AG10803 (cell line): ENCODE data around the gene TRPM8.
"Not testable (repeated sequence)": the region's sequence is repeated elsewhere in the genome, so short reads cannot be mapped to it uniquely, and the experiment has no call there.

Experiments
- DNase-seq: peaks from one replicate; pipeline ENCODE4 v3.0.0; 2010; ENCODE audit warnings: low read depth
- H3K4me3 ChIP-seq: 2 replicates; pipeline ENCODE4 v1.5.1; 2011; ENCODE audit warnings: mild to moderate bottlenecking, low read length, control low read depth
- TF ChIP-seq, protein P1 (sequence below): conservative IDR thresholded peaks from 2 replicates; pipeline ENCODE4 v1.5.1; 2011; ENCODE audit warnings: mild to moderate bottlenecking, low read length, control low read depth, inconsistent platforms

Gene TRPM8

DNA sequence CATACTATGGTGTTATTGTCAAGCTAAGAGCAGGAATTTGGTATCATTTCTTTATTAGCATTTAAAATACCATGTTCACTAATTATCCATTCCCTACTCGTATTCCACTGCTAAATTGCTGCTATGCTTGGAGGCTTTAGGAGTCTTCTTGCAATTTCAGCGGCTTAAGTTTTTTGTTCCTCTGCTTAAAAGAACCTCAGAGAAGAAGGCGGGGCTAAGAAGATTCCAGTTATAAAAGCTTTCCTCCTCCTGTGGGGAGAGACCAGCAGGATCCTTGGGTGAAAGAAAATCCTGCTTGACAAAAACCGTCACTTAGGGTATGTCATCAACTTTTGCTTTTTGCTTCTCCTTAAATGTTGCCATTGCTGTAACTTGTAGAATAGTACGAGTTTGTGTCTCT is at the start of gene TRPM8:
Gene TRPM8 (plus strand): TSS at position 258 of the 400 bp plus-strand sequence. CDS start 9,165 bp downstream, outside the sequence.
- DNase-seq, result no peak
- H3K4me3 ChIP-seq, result no peak within 1 kb of the TSS
- TF ChIP-seq, protein P1, sequence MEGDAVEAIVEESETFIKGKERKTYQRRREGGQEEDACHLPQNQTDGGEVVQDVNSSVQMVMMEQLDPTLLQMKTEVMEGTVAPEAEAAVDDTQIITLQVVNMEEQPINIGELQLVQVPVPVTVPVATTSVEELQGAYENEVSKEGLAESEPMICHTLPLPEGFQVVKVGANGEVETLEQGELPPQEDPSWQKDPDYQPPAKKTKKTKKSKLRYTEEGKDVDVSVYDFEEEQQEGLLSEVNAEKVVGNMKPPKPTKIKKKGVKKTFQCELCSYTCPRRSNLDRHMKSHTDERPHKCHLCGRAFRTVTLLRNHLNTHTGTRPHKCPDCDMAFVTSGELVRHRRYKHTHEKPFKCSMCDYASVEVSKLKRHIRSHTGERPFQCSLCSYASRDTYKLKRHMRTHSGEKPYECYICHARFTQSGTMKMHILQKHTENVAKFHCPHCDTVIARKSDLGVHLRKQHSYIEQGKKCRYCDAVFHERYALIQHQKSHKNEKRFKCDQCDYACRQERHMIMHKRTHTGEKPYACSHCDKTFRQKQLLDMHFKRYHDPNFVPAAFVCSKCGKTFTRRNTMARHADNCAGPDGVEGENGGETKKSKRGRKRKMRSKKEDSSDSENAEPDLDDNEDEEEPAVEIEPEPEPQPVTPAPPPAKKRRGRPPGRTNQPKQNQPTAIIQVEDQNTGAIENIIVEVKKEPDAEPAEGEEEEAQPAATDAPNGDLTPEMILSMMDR, result no peak

DNA sequence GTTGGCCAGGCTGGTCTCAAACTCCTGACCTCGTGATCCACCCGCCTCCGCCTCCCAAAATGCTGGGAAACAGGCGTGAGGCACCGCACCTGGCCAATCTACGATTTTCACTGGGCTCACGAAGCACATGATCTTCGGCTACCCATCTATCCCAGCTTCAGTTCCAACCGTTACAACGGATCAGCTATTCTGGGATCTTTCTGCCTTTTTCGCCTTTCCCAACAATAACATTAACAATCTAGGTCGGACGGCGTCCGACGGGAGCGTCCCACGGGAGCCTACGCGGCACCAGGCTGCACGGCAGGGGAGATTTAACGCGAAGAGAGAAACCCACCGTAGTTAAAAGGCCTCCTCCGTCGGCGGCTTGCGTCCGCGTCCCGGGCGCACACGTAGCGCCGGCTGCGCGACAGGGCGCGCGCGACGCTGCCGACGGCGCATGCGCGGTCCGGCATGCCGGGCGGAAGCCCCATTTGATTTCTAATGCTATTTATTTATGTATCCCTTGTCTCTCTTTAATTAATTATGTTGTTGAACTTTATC is 49.1 kb upstream of the TRPM8 start, which contains the start of gene MSL3B:
Gene MSL3B (minus strand): TSS at position 394 of the 540 bp plus-strand sequence.
- peak within 1 kb of the TSS; percentile 79 for H3K4me3 ChIP-seq
- peak; percentile 54 for DNase-seq
- TF ChIP-seq, protein P1, result no peak

DNA sequence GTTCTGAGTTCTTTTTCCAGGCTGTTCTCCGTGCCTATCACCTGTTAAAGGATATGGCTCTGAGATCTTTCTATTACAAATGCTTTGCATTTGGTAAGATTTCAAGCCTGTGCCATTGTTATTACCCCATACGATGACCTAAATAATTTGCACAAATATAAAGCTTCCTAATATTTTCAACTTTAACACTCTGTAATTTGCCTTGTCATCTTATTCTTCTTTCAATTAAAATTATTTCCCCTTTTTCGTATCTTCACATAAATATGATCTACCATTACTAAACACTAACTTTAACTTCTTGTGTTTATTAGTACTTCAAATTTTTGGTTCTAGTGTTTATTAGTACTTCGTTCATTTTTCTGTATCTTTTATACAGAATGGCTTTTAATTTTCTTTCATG is 45.7 kb upstream of the TRPM8 start:
- DNase-seq, result no peak
- TF ChIP-seq, protein P1, result no peak
- no peak overlapping the region for H3K4me3 ChIP-seq

DNA sequence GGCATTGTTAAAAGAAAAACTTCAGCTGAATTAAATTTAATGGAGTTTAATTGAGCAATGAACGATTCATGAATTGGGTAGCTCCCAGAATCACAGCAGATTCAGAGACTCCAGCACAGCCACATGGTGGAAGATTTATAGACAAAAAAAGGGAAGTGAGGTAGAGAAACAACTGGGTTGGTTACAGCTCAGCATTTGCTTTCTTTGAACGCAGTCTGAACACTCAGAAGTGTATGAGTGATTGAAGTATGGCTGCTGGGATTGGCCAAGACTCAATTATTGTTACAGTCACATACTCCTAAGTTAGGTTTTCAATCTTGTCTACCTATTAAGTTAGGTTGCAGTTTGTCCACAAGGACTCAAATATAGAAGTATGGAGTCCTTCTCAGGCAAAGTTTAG is 45.0 kb upstream of the TRPM8 start:
- H3K4me3 ChIP-seq, DNase-seq: not testable (repeated sequence)

DNA sequence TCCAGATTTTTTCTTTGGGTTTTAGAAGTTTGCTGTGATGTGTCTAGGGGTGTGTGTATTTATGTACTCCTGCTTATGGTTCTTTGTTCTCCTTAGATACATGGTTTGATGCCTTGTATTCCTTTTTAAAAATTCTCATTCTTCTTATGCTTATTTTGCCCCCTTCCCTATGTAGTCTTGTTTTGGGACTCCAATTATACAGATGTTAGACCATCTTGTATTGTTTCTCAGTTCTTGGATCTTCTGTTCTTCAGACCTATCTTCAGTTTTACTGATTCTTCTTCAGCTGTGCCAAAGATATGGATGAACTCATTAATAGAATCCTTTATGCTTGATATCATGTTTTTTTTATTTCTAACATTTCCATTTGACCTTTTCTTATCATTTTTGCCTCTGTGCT is 34.8 kb upstream of the TRPM8 start:
- TF ChIP-seq, protein P1, result no peak
- no peak for DNase-seq
- no peak overlapping the region for H3K4me3 ChIP-seq

DNA sequence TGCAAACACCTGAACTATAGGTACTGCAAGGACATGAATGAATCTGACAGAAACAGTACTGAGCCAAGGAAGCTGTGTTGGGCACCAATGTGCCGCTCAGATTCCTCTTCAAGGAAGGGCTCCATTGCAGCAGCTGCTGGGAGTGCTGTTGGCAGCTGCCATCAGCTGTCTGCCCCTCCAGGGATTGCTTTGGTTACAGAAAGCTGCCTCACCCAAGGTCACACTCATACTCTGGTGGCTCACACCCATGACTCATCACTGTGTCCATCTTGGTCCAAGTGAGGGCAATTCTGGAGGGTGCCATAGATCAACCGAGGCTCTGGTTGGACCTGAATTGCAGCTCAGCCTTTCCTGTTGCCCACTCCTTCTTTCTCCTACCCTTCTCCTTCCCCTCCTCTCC is 24.4 kb upstream of the TRPM8 start:
- DNase-seq, result no peak
- no peak overlapping the region for H3K4me3 ChIP-seq
- TF ChIP-seq, protein P1, result no peak

DNA sequence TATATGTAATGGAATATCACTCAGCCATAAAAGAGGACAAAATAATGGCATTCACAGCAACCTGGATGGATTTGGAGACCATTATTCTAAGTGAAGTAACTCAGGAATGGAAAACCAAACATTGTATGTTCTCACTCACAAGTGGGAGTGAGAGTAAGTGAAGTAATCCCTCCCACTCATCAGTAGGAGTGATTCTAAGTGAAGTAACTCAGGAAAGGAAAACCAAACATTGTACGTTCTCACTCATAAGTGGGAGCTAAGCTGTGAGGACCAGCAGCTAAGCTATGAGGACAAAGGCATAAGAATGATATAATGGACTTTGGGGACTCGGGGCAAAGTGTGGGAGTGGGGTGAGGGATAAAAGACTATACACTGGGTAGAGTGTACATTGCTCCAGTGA is 20.9 kb upstream of the TRPM8 start:
- DNase-seq, H3K4me3 ChIP-seq: not testable (repeated sequence)

DNA sequence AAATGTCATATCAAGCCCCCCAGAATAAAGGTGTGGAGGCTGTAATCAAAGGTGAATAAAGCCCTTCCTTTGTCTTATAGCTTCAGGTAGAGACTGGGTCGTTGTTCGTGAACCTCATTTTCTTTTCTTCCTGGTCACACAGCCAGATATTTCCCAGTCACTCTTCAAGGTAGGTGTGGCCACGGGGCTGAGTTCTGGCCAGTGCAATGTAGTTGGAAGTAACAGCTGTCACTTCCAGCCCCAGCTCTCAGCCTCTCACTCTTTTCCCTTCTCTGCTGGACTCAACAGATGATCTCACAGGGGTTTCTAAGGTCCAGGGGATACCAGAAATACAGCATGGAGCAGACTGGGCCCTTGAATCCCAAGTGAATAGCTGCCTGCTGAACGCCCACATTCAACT is 15.8 kb upstream of the TRPM8 start:
- no peak overlapping the region for H3K4me3 ChIP-seq
- TF ChIP-seq, protein P1, result no peak
- DNase-seq, result no peak
